Measurements from ENCODE around the gene PCGF3. TPM values are rescaled to one million over a fixed set of nuclear protein-coding genes. Genes with fewer than 3 reads are reported as not detected.

The PCGF3 gene
- total RNA-seq, 3 donors from 2014 or later: 60.6 to 71.7 (median 69.4) TPM

GRCh38 chr4:786074-786741 is 80.6 kb downstream of the PCGF3 start:
- Histone ChIP-seq H3K4me1 (peaks cover 0 to 6% of the 10 kb centered on the region in 2 donors), H3K27ac (peak overlapping the region; percentile 38 to 85), H3K9me3 (no peaks in the 10 kb centered on the region), H3K27me3 (peaks cover 6 to 8% of the 10 kb centered on the region in 2 donors), H3K36me3 (no peaks in the 10 kb centered on the region), H3K4me3 (peak overlapping the region; percentile 42 to 80 (median 54))
- DNase-seq (ENCODE audit: low spot score in 2 of 2): no peak
- intact Hi-C loops (cut with DNase I; ENCODE audit: low total_unique reads): no loop called here
- TF ChIP-seq CTCF (IDR thresholded peaks at IDR 0.05): no peak

- no peaks in the 10 kb centered on the region for H3K36me3 ChIP-seq
- no peak for TF ChIP-seq POLR2AphosphoS5 (IDR thresholded peaks at IDR 0.05)
- TF ChIP-seq CTCF (IDR thresholded peaks at IDR 0.05): peak in 1 of 3 donors; percentile 12
- intact Hi-C loops (cut with DNase I; ENCODE audit: low total_unique reads): no loop called here
- peak overlapping the region; percentile 42 to 80 (median 54) for H3K4me3 ChIP-seq
- no peaks in the 10 kb centered on the region for H3K9me3 ChIP-seq
- peaks cover 0 to 6% of the 10 kb centered on the region in 2 donors for H3K4me1 ChIP-seq
- peak overlapping the region; percentile 38 to 85 for H3K27ac ChIP-seq
- no peak for DNase-seq (ENCODE audit: low spot score in 2 of 2)
- peaks cover 6 to 14% of the 10 kb centered on the region in 2 donors for H3K27me3 ChIP-seq
These were observed 81.2 kb downstream of the PCGF3 start for GRCh38 chr4:786861-787300.

GRCh38 chr4:787561-787981 is 81.9 kb downstream of the PCGF3 start:
- TF ChIP-seq CTCF (IDR thresholded peaks at IDR 0.05) (no peak), POLR2AphosphoS5 (IDR thresholded peaks at IDR 0.05) (no peak), POLR2A (IDR thresholded peaks at IDR 0.05) (no peak)
- H3K4me1 ChIP-seq: peaks cover 0 to 6% of the 10 kb centered on the region in 2 donors
- no peak for DNase-seq (ENCODE audit: low spot score in 2 of 2)
- intact Hi-C loops (cut with DNase I; ENCODE audit: low total_unique reads): no loop called here
- peak overlapping the region in 1 of 2 donors; percentile 85 for H3K27ac ChIP-seq
- no peak overlapping the region for H3K4me3 ChIP-seq
- no peaks in the 10 kb centered on the region for H3K9me3 ChIP-seq
- H3K36me3 ChIP-seq: no peaks in the 10 kb centered on the region
- peaks cover 6 to 16% of the 10 kb centered on the region in 2 donors for H3K27me3 ChIP-seq

GRCh38 chr4:788006-788635 is 82.5 kb downstream of the PCGF3 start:
- Histone ChIP-seq H3K36me3 (no peaks in the 10 kb centered on the region), H3K4me3 (no peak overlapping the region), H3K4me1 (peaks cover 4 to 6% of the 10 kb centered on the region in 2 donors), H3K9me3 (no peaks in the 10 kb centered on the region), H3K27ac (peak overlapping the region in 1 of 2 donors; percentile 85), H3K27me3 (peaks cover 6 to 19% of the 10 kb centered on the region in 2 donors)
- intact Hi-C loops (cut with DNase I; ENCODE audit: low total_unique reads): no loop called here
- DNase-seq (ENCODE audit: low spot score in 2 of 2): no peak
- TF ChIP-seq POLR2AphosphoS5 (IDR thresholded peaks at IDR 0.05) (no peak), POLR2A (IDR thresholded peaks at IDR 0.05) (no peak), CTCF (IDR thresholded peaks at IDR 0.05) (no peak)

GRCh38 chr4:788636-789297 is 83.1 kb downstream of the PCGF3 start:
- Histone ChIP-seq H3K36me3 (no peaks in the 10 kb centered on the region), H3K27me3 (peaks cover 6 to 25% of the 10 kb centered on the region in 2 donors), H3K4me1 (peaks cover 4 to 6% of the 10 kb centered on the region in 2 donors), H3K9me3 (no peaks in the 10 kb centered on the region), H3K27ac (peak overlapping the region in 1 of 2 donors; percentile 61), H3K4me3 (peak overlapping the region in 1 of 3 donors; percentile 3)
- intact Hi-C loops (cut with DNase I; ENCODE audit: low total_unique reads): no loop called here
- peak in 1 of 2 donors; percentile 81 for DNase-seq (ENCODE audit: low spot score in 2 of 2)
- no peak for TF ChIP-seq POLR2A (IDR thresholded peaks at IDR 0.05)
- no peak for TF ChIP-seq POLR2AphosphoS5 (IDR thresholded peaks at IDR 0.05)
- TF ChIP-seq CTCF (IDR thresholded peaks at IDR 0.05): no peak
